Large intestine (tissue), 3 donors: Measurements from ENCODE around the gene GNG12. TPM values are rescaled to one million over a fixed set of nuclear protein-coding genes. Genes with fewer than 3 reads are reported as not detected.
"Not testable (repeated sequence)": the region's sequence is repeated elsewhere in the genome, so short reads cannot be mapped to it uniquely, and the experiment has no call there.

ENCODE experiments used
- DNase-seq, 2 donors: peaks; one replicate each; pipeline versions ENCODE4 v3.0.0 to v3.0.0-alpha.2; 2013
- H3K27ac ChIP-seq: one replicate; pipeline ENCODE4 v1.5.1; 2013; ENCODE audit warnings: low read length
- H3K27me3 ChIP-seq: 2 replicates; pipeline ENCODE4 v1.6.1; 2013; ENCODE audit warnings: low read length; ENCODE audit not compliant: control insufficient read depth, insufficient read depth
- H3K36me3 ChIP-seq: 2 replicates; pipeline ENCODE4 v1.6.1; 2013; ENCODE audit warnings: low read length; ENCODE audit not compliant: control insufficient read depth, insufficient read depth
- H3K4me1 ChIP-seq: one replicate; pipeline ENCODE4 v1.6.1; 2013; ENCODE audit warnings: low read length; ENCODE audit not compliant: control insufficient read depth, insufficient read depth
- H3K4me3 ChIP-seq: one replicate; pipeline ENCODE4 v1.5.1; 2013; ENCODE audit warnings: low read length
- H3K9me3 ChIP-seq: one replicate; pipeline ENCODE4 v1.6.1; 2013; ENCODE audit warnings: mild to moderate bottlenecking, low read depth, low read length, moderate library complexity; ENCODE audit not compliant: control insufficient read depth
- WGBS: methylation state at CpG from one replicate; pipeline ENCODE4 v1.1.5; 2013; ENCODE audit warnings: low lambda C conversion rate; ENCODE audit not compliant: insufficient coverage; 5-methylcytosine and 5-hydroxymethylcytosine counted together
- polyA plus RNA-seq: library from polyadenylated mRNA; unstranded; fragments of 120-200 nt; gene quantifications from one replicate; pipeline ENCODE4 v1.2.1, GENCODE V29; 2013

The GNG12 gene
- polyA plus RNA-seq, 1 donor = 120 TPM

- no peak overlapping the region for H3K4me3 ChIP-seq
- no peaks in the 10 kb centered on the region for H3K27me3 ChIP-seq
- no peaks in the 10 kb centered on the region for H3K36me3 ChIP-seq
- 56% methylated on average over 2 of the region's 6 CpGs for WGBS
- no peaks in the 10 kb centered on the region for H3K9me3 ChIP-seq
- no peak for DNase-seq
- H3K27ac ChIP-seq = no peak overlapping the region
- no peaks in the 10 kb centered on the region for H3K4me1 ChIP-seq
Observed at GRCh38 chr1:67662884-67663283, 170.4 kb downstream of the GNG12 start.

DNA sequence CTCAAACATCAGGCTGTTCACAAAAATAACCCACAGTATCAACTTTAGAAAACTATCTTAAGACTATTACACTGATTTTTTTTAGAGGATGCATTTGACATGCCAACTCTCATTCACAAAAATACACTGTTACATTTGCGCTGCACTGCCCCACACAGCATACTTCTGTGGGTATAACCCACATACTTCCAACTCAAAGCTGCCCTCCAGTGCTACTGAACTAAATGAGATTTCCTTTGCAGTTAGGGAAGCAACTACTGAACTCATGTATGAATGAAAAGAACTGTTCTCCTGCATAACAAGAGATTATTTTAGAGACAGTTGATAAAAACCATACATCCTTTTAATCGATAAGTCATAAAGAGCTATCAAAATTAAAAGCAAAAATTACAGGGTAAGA is 174.0 kb downstream of the GNG12 start:
- H3K27ac ChIP-seq = no peak overlapping the region
- no peak for DNase-seq
- 100% methylated on average over 1 of the region's 2 CpGs for WGBS
- no peaks in the 10 kb centered on the region for H3K9me3 ChIP-seq
- no peaks in the 10 kb centered on the region for H3K27me3 ChIP-seq
- H3K4me3 ChIP-seq = no peak overlapping the region
- H3K4me1 ChIP-seq = no peaks in the 10 kb centered on the region
- no peaks in the 10 kb centered on the region for H3K36me3 ChIP-seq

GRCh38 chr1:67657152-67657551 is 176.1 kb downstream of the GNG12 start:
- H3K27ac ChIP-seq, H3K4me1 ChIP-seq, DNase-seq, H3K27me3 ChIP-seq, H3K36me3 ChIP-seq, H3K4me3 ChIP-seq, H3K9me3 ChIP-seq: not testable (repeated sequence)
- WGBS = 100% methylated on average over 1 of the region's 1 CpG

DNA sequence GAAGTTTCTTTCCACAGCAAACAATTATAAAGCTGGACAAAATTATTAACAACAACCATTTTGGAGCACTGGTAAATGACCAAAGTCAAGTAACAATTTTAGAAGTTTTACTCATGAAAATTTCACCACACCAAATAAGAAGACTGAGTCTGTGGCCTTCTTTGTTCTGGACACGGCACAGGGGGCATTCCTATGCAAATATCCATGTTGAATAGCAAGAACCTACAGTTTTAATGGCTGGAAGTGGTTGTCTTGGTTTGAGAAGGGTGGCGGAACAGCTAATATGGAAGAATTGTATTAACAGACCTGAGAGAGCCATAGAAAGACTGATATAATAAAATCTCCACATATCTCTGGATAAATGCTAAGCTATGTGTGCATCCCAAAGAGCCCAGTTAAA is 177.7 kb downstream of the GNG12 start:
- no peak overlapping the region for H3K4me3 ChIP-seq
- no peaks in the 10 kb centered on the region for H3K27me3 ChIP-seq
- H3K4me1 ChIP-seq = no peaks in the 10 kb centered on the region
- H3K27ac ChIP-seq = no peak overlapping the region
- no peaks in the 10 kb centered on the region for H3K9me3 ChIP-seq
- DNase-seq = no peak
- 100% methylated on average over 1 of the region's 2 CpGs for WGBS
- no peaks in the 10 kb centered on the region for H3K36me3 ChIP-seq

DNA sequence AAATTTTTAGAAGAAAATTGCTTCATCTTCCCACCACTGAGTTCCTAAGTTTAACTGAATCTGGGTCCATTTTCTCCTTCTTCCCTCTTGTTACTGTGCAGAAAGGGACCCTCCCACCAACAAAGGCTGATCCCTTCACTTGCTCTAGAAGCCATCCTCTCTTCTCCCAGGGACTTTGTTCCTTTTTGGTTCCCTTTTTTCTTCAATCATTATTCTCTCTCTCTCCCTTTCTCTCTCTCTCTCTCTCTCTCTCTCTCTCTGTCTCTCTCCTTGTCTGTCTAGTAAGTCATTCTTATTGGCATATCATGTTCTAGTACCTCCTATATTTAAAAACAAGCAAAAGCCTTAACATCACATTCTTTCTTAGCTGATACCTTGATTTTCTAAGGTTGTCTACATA is 180.0 kb downstream of the GNG12 start:
- DNase-seq = no peak
- H3K4me3 ChIP-seq = no peak overlapping the region
- H3K36me3 ChIP-seq = no peaks in the 10 kb centered on the region
- H3K4me1 ChIP-seq = no peaks in the 10 kb centered on the region
- H3K27ac ChIP-seq = no peak overlapping the region
- no peaks in the 10 kb centered on the region for H3K27me3 ChIP-seq
- no peaks in the 10 kb centered on the region for H3K9me3 ChIP-seq

DNA sequence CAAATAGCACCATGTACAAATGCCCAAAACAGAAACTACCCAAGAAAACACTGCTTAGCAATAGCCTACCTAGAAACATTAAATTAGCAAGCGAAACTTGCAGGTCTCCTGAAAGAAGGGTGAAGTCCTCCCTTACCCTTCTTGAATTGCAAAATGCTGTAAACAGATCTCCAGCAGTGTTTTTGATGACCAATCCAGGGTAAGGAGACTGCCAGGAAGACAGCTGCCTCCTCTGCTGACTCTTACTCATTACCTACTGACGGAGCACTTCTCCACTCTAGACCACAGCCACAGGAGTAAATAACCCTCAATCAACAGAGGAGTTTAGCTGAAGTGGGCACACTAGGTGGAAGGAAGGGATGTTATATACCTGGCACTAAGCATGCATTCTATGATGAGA is 180.5 kb downstream of the GNG12 start:
- no peak overlapping the region for H3K4me3 ChIP-seq
- DNase-seq = no peak
- H3K27ac ChIP-seq = no peak overlapping the region

More for the DNA sequence above, 180.5 kb downstream of the GNG12 start:
- H3K4me1 ChIP-seq = no peaks in the 10 kb centered on the region
- H3K36me3 ChIP-seq = no peaks in the 10 kb centered on the region
- no CpG with 5 or more reads among the region's 2 CpGs for WGBS
- H3K9me3 ChIP-seq = no peaks in the 10 kb centered on the region
- no peaks in the 10 kb centered on the region for H3K27me3 ChIP-seq

Other genes starting within 250 kb of the GNG12 start
- gene GADD45A, start 148.3 kb downstream of the GNG12 start, polyA plus RNA-seq = 48.9 TPM
- gene DIRAS3, start 217.2 kb upstream of the GNG12 start, polyA plus RNA-seq = 6.0 TPM